GM12878 (cell line): ENCODE results near the gene DCLRE1B.

ENCODE experiments used
- CHD2 ChIP-seq: IDR thresholded peaks from 2 replicates; pipeline ENCODE4 v1.6.1; 2011; ENCODE audit warnings: low read depth, low read length, improper control_type of control experiment, borderline replicate concordance
- JUNB ChIP-seq: IDR thresholded peaks from 2 replicates; pipeline ENCODE4 v1.6.1; 2016; ENCODE audit warnings: antibody characterized with exemption, mild to moderate bottlenecking
- RCOR1 ChIP-seq: conservative IDR thresholded peaks from 2 replicates; pipeline ENCODE4 v1.6.1; 2012; ENCODE audit warnings: low read depth, low read length, improper control_type of control experiment
- ZNF274 ChIP-seq: IDR thresholded peaks from one replicate; pipeline ENCODE4 v1.8.0; 2011; ENCODE audit not compliant: insufficient read length, insufficient read depth
- TF ChIP-seq, protein P1 (sequence below), 3 experiments: IDR thresholded peaks in 2 of 3; conservative IDR thresholded peaks in 1 of 3; 2 replicates each; pipeline ENCODE4 v1.5.1; 2011; ENCODE audit warnings: low read depth in 3 of 3, low read length in 3 of 3, mild to moderate bottlenecking in 3 of 3, control low read depth in 2 of 3, moderate library complexity in 2 of 3, inconsistent platforms in 1 of 3, mixed read lengths in 1 of 3; ENCODE audit not compliant: control insufficient read depth in 2 of 3, insufficient read depth in 1 of 3; ENCODE audit errors: extremely low read depth in 1 of 3

GRCh38 chr1:113931451-113931851 lies 26.3 kb downstream of the DCLRE1B start:
- TF ChIP-seq ZNF274 (no peak), CHD2 (no peak), JUNB (no peak), RCOR1 (no peak)
- TF ChIP-seq, protein P1, sequence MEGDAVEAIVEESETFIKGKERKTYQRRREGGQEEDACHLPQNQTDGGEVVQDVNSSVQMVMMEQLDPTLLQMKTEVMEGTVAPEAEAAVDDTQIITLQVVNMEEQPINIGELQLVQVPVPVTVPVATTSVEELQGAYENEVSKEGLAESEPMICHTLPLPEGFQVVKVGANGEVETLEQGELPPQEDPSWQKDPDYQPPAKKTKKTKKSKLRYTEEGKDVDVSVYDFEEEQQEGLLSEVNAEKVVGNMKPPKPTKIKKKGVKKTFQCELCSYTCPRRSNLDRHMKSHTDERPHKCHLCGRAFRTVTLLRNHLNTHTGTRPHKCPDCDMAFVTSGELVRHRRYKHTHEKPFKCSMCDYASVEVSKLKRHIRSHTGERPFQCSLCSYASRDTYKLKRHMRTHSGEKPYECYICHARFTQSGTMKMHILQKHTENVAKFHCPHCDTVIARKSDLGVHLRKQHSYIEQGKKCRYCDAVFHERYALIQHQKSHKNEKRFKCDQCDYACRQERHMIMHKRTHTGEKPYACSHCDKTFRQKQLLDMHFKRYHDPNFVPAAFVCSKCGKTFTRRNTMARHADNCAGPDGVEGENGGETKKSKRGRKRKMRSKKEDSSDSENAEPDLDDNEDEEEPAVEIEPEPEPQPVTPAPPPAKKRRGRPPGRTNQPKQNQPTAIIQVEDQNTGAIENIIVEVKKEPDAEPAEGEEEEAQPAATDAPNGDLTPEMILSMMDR (IDR thresholded peaks at IDR 0.05 in 2 of 3, conservative IDR thresholded peaks at IDR 0.05 in 1 of 3; ENCODE audit: control insufficient read depth in 2 of 3, extremely low read depth in 1 of 3, insufficient read depth in 1 of 3, low read depth in 3 of 3, low read length in 3 of 3), result no peak
